Inflammatory macrophage treated with lipopolysaccharide for 4 hours (primary cell): ENCODE measurements around the gene TFR2.

ENCODE experiments used
- DNase-seq: peaks from one replicate; pipeline ENCODE4 v3.0.0-alpha.2; 2020

The TFR2 gene

DNA sequence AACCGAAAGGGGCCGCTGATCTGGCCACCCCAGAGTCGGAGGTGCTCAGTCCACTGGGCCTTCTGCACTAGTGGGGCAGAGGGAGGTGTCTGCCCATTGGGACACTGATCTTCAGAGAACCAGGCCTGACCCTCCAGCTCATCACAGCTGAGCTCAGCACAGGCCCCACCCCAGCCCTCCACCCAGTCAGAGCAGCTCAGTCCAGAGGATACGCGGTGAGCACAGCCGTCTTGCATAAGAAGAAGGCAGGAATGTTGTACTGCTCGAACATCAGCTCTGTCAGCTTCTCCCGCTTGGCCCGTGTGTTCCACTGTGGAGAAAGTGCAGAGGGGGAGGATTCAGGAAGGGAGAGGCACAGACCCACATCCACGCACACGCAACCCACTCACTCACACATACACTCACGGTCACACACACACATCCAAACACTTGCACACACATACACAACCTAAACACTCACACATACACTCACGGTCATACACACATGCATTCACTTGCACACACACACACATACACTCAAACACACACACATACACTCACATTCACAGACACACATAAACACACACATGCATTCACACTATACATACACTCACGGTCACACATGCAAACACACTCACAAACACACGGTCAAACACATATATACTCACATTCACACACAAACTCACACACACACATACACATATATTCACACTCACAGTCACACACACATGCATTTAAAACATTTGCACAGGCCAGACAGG lies 8.6 kb upstream of the TFR2 start:
- no peak for DNase-seq

DNA sequence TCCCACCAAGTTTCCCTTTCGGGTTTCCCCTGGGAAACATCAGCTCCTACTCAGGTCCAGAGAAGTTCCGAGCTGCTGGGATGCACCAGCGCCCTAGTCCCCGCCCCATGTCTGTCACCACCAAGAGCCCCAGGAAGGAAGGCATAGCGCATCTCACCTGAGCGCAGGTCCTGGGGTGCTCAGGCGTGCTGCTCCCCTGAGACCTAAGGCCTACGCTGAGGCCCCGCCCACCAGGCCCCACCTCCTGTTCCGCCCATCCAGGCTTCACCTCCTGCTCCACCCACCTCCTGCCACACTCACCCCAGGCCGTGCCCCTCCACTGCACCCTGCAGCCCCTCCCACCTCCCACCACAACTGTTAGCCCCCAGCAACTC lies 1.2 kb upstream of the TFR2 start:
- DNase-seq: no peak

DNA sequence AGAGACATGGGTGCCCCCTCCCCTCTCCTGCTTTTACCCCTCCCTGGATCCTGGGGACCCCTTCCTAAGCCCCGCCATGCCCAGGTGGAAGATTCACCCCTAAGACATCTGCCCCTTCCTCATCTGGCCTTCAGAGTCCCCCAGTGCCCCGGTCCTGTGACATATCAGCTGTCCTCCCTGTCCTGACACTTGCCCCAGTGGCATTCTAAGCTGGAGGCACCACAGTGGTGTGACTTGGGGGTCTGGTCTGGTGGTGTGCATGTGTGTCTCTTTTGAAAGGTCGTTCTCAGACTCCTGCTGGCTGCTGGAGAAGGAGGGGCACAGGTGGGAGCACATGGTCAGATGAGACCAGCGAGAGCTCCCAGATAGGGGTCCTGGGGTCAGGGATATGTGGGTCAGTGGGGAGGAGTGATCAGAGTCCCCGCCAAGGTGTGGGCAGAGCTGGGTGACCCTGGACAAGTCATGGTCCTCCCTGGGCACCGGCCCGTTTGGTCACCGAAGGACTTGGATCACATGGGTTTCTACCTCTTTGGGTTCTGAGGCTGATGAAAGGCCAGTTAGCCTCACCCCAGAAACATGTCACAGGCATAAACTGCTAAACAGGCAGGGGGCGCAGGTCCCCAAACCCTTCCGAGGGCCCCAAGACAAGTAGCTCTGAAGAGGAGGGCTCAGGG lies 645 bp upstream of the TFR2 start:
- DNase-seq: no peak

GRCh38 chr7:100640517-100641440 lies 573 bp downstream of the TFR2 start:
- DNase-seq: no peak

GRCh38 chr7:100639995-100640516 lies 1.3 kb downstream of the TFR2 start:
- DNase-seq: no peak

GRCh38 chr7:100632951-100633717 lies 8.2 kb downstream of the TFR2 start:
- DNase-seq: peak; percentile 44

- no peak for DNase-seq
Observed at GRCh38 chr7:100630066-100630465, 11.3 kb downstream of the TFR2 start.

- peak; percentile 44 for DNase-seq
Observed at GRCh38 chr7:100629117-100629716, 12.1 kb downstream of the TFR2 start.

- DNase-seq: no peak
Observed at GRCh38 chr7:100627238-100627549, 14.2 kb downstream of the TFR2 start.

- peak; percentile 75 for DNase-seq
Observed at GRCh38 chr7:100626530-100627237, 14.7 kb downstream of the TFR2 start.

DNA sequence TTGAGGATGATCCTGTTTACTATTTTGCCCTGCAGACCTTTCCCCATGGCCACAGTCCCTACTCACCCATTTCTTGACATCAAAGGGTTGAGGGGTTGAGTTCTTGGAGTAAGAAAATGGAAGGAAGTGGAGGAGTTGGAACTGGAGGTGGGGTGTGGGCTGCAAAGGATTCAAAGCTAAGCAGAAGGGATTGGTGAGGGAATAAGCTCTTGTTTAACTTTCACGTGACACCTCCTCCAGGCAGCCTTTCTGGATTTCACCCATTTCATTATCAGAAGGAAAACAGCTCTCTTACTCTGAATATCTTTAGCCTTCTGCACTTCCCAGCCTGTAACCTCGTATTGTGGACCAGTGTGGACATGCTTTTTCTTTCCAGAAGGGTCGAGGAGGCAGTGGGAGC lies 15.3 kb downstream of the TFR2 start:
- DNase-seq: no peak

GRCh38 chr7:100623951-100624824 lies 17.2 kb downstream of the TFR2 start:
- DNase-seq: no peak

GRCh38 chr7:100621554-100621953 lies 19.8 kb downstream of the TFR2 start:
- no peak for DNase-seq

DNA sequence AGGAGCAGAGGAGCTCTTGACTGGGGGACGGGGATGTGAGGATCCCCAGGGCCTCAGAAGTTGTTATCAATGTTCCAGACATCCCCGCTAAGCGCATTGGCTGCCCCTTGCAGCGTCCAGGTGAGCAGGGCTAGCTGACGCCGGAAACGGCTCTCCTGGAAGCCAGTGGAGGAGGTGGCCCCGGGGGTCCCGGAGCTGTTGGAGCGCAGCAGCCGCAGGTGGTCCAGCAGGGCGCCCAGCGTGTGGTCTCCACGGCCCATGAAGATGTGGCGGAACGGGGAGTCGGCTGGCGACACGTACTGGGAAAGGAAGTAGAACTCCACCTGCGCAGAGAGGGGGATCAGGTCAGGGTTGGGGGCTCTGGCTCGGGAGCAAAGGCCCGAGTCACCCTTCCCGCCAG lies 20.5 kb downstream of the TFR2 start:
- DNase-seq: no peak

DNA sequence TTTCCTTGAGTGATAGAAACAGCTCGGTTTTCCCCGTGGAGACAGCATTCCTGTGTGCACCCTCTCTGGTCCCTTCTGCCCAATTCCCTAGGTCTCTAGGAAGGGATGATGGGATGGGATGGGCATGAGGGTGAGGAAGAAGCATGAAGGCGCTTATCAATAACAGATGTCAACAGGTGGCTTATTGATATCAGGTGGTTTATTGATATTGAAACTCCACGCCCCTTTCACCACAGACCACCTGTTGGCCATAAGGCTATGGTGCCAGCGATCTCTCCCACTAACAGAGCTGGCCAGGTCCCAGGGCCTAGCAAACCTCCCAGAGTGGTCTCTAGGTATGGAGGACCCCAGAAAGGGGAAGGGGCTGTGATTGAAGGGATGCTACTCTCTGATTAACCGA lies 21.1 kb downstream of the TFR2 start:
- no peak for DNase-seq

- DNase-seq: no peak
Observed at GRCh38 chr7:100614308-100614861, 27.0 kb downstream of the TFR2 start.

DNA sequence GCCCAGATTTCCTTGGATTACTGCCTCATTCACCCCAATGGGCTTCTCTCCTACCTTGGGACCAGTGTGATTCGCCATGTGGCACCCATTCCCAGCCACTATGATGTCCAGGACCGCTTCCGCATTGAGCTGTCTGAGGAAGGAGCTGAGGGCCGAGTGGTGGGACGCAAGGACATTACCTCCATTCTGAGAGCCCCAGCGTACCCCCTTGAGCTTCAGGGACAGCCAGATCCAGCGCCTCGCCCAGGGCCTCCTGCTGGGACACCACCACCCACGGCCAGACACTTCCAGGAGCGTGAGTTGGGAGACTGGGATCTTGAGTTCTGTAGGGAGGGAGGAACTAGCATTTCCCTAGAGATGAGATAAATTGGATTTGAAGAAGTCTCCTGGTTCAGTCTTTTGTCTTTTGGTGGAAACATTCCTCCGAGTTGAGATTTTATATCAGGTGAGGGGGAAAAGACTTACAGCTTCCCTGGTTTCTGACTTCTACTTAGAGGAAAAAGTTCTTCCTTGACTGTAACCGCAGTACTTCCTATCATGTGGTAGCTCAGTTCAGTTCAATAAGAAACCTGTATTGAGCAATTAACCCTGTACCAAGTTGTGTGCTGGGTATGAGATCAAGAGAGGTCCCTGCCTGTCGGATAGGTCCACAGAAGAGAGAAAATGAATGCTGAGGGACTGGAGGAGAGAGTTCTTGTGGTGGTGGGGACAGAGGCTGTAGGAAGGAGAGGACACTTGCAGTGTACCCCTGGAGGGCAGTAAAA lies 27.8 kb downstream of the TFR2 start:
- DNase-seq: peak; percentile 63

- DNase-seq: no peak
Observed at GRCh38 chr7:100612730-100613390, 28.5 kb downstream of the TFR2 start.
